Measurements from ENCODE around the gene PARVG.

PARVG gene, protein sequence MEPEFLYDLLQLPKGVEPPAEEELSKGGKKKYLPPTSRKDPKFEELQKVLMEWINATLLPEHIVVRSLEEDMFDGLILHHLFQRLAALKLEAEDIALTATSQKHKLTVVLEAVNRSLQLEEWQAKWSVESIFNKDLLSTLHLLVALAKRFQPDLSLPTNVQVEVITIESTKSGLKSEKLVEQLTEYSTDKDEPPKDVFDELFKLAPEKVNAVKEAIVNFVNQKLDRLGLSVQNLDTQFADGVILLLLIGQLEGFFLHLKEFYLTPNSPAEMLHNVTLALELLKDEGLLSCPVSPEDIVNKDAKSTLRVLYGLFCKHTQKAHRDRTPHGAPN

DNA sequence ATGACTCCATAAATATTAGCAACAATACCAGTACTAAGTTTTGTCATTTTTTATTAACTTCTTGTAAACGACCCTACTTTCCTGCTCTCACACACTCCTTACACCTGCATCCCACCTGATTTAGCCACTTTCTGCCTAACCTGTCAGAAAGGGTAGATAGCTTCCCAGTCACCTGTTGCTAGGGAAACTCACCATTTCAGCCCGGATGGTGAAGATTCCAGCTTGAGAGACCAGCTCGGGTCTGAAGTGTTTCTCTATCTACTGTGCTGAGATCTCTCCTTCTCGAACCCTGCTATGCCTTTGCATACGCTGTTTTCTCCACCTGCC is at the start of gene PARVG:
Gene PARVG, plus strand, starts transcription at position 220 of the 327 bp plus-strand sequence. CDS start 2,405 bp downstream, outside the sequence.
- DNase-seq (ENCODE audit: low read depth) = no peak

GRCh38 chr22:44131412-44131811 is 49.3 kb upstream of the PARVG start:
- DNase-seq (ENCODE audit: low read depth) = no peak

GRCh38 chr22:44131989-44132685 is 48.6 kb upstream of the PARVG start:
- no peak for DNase-seq (ENCODE audit: low read depth)

DNA sequence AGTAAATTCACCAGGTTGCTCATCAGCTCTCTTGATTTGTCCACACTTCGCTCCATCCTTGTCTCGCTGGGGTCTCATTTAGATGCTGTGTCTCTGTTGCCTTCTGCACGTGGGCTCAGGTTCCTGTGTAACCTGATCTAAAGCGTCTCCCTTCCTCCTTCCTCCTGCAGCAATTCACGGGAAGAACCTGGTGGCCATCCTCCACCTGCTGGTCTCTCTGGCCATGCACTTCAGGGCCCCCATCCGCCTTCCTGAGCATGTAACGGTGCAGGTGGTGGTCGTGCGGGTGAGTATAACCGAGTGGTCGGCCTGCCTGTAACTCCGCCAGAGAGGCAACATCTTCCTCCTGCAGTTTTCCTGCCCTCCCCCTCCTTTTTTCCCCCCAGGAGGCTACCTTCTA is 48.0 kb upstream of the PARVG start:
- no peak for DNase-seq (ENCODE audit: low read depth)

DNA sequence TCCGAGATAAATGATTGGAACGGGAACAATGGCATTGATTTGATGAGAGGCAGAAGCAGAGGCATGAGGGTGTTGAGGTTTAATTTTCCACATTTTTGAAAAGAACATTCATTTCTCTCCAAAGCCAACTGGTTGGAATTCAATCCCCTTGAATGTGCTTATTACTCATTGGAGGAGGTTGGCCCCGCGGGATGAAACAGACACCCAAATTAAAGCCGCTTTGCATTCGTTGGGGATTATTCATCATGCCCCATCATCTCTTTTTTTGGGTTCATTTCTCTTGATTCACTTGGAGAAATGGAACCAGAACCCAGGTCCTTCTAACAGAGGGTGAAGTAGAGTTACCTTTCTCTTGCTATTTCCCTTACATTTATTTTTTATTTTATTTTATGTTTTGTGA is 47.6 kb upstream of the PARVG start:
- no peak for DNase-seq (ENCODE audit: low read depth)

GRCh38 chr22:44133901-44134571 is 46.7 kb upstream of the PARVG start:
- no peak for DNase-seq (ENCODE audit: low read depth)

GRCh38 chr22:44136112-44136511 is 44.6 kb upstream of the PARVG start:
- DNase-seq (ENCODE audit: low read depth) = no peak

GRCh38 chr22:44136786-44137185 is 43.9 kb upstream of the PARVG start:
- no peak for DNase-seq (ENCODE audit: low read depth)

DNA sequence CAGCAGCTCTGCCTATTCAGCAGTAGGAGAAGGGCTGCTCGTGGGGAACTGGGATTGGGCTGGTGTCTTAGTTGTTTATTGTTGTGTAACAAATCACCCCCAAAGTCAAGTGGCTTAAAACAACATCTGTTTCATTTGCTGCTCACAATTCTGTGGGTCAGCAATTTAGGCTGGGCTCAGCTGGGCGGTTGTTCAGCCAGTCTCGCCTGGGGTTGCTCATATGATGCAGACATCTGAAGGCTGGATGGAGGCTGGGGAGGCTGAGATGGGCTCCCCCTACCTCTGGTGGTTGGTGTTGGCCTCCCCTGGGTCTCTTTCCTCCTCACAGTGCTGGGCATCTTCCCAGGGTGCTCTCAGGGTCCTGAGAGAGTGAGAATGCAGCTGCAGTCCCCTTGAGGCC is 43.3 kb upstream of the PARVG start:
- DNase-seq (ENCODE audit: low read depth) = no peak

DNA sequence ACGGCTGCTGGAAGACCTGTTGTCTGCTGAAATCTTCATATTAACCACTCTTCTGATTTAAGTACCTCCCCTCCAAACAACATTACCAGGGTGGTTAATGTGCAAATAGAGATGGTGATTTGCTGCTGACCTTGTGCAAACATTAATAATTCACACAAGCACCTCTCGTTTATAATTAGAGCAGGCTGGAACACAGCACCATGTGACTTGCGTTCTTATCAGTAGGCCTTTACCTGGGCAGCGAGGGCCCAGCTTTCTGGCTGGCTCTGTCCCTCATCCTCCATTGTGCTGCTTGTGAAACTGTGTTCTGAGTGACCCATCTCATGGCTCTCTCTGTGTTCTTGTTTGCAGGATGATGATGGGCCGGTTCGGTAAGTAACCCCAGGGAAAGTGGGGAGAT is 41.0 kb upstream of the PARVG start:
- DNase-seq (ENCODE audit: low read depth) = no peak

DNA sequence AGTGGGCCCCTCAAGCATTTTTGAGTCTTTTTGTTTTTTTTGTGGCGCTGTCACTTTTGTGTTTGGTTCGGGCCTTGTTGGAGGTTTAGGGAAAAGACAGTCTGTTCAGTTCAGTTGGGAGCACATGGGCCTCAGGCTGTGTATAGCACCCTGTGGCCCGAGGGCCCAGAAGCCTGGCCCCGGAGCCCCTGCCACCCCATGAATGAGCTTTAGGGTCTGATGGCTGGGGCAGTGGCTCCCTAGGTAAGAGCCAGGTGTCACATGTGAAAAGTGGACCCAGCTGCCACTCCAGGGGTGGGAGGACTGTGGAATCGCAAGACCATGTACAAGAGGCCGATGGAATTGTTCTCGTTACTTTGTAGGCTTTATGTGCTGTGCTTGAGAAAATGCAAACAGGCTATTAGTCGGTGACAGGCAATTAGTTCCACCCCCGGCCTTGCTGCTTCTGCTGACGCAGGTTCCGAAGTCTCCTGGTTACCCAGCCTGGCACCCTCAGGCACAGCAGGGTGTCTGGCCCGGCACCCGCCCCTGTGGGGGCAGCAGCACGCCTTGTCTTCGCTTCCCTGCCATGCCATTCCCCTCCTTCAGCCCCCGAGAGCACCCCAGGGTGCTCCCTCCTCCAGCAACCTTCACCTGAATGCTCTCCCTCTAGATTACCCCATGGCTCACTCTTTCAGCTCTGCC is 38.2 kb upstream of the PARVG start:
- no peak for DNase-seq (ENCODE audit: low read depth)

- no peak for DNase-seq (ENCODE audit: low read depth)
Measured at GRCh38 chr22:44143105-44143474, 37.6 kb upstream of the PARVG start.

GRCh38 chr22:44143579-44143978 is 37.1 kb upstream of the PARVG start:
- DNase-seq (ENCODE audit: low read depth) = no peak

GRCh38 chr22:44144046-44144569 is 36.6 kb upstream of the PARVG start:
- no peak for DNase-seq (ENCODE audit: low read depth)

DNA sequence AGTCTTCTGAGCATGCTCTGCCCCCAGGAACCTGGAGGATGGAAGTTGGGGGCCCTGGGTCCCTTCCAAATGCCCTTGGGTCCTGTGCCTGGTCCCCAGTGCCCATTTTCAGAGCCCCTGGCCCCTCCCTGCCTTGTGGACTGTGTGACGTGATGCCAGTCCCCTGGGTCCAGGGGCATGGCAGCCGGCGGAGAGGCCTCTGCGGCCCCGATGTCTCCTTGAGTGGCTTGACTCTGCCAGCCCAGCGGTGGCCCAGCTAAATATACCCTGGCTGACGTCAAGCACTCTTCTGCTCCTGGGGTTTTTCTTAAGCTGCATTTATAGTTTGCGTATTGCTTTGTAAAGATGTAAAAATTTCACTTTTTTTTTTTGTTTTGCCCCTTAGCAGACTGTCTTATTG is 35.2 kb upstream of the PARVG start:
- DNase-seq (ENCODE audit: low read depth) = no peak

GRCh38 chr22:44146088-44146861 is 34.5 kb upstream of the PARVG start:
- DNase-seq (ENCODE audit: low read depth) = no peak

- peak; percentile 11 for DNase-seq (ENCODE audit: low read depth)
Measured at GRCh38 chr22:44147008-44147645, 33.6 kb upstream of the PARVG start.

- DNase-seq (ENCODE audit: low read depth) = peak; percentile 77
Measured at GRCh38 chr22:44147821-44148574, 32.7 kb upstream of the PARVG start.

DNA sequence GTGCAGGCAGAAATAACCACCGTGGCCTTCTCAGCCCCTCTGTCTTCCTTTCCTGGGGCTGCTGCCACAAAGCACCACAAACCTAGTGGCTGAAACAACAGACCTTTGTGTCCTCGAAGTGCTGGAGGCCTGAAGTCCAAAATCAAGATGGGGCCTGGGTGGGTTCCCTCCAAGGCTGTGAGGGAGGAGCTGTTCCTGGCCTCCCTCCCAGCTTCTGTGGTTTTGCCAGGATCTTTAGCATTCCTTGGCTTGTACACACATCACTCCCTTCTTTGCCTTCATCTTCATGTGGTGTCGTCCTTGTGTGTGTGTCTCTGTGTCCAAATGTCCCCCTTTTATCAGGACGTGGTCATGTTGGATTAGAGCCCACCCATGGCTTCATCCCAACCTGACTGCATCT is 29.0 kb upstream of the PARVG start:
- peak; percentile 84 for DNase-seq (ENCODE audit: low read depth)

GRCh38 chr22:44153710-44154109 is 27.0 kb upstream of the PARVG start:
- no peak for DNase-seq (ENCODE audit: low read depth)

All from amniotic epithelial cell (primary cell).